ENCODE results near the gene OPCML. TPM values are rescaled to one million over a fixed set of nuclear protein-coding genes. Genes with fewer than 3 reads are reported as not detected.

Gene OPCML
- total RNA-seq, 3 donors from 2014 or later (not counting 1 experiment from before 2014, with no cell fraction given) = not detected

DNA sequence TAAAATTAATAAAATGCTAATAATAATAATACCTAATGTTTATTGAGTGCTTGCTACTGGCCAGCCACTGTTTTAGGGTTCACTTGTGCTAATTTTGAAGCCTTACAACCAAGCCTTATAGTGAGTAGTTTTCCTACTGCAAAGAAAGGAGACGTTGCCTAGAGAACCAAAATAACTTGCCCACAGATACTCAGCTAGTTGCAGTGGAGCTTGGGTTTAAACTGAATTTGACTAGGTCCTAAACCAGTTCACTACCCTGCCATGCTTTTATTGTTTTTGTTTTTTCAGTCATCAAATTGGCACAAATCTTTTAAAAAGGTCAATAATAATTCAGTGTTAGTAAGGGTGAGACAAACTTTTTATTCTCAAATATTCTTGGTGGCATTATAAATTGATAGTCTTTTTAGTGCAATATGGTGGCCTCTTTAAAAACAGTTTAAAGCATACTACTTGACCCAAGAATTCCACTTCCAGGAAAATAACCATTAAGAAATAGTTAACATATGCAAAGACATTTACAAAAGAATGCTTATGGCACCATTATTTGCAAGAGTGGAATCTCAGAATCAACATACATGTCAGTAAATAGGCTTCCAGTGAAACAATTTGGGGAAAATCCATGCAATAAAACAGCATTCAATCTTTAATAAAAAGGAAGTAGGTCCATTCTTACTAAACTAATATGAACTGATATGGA, 90.2 kb downstream of the OPCML start:
- no peaks in the 10 kb centered on the region for H3K27me3 ChIP-seq (ENCODE audit: control insufficient read depth, insufficient read depth, low read length)
- Mint-ChIP-seq H3K27me3 (ENCODE audit: low read depth in 2 of 2) (no peaks in the 10 kb centered on the region), H3K9me3 (no peaks in the 10 kb centered on the region), H3K4me1 (no peaks in the 10 kb centered on the region), H3K4me3 (no peak overlapping the region), H3K27ac (no peak overlapping the region), H3K36me3 (no peaks in the 10 kb centered on the region)
- intact Hi-C loops (cut with micrococcal nuclease) = no loop called here
- no peaks in the 10 kb centered on the region for H3K4me1 ChIP-seq (ENCODE audit: control insufficient read depth, insufficient read depth, low read length)
- no peak overlapping the region for H3K27ac ChIP-seq (ENCODE audit: low read length)
- H3K36me3 ChIP-seq (ENCODE audit: control insufficient read depth, insufficient read depth, low read length) = no peaks in the 10 kb centered on the region
- 89% methylated on average over 1 of the region's 1 CpG for WGBS (ENCODE audit: insufficient coverage)
- DNase-seq = no peak
- ATAC-seq = no peak
- TF ChIP-seq, protein P1, sequence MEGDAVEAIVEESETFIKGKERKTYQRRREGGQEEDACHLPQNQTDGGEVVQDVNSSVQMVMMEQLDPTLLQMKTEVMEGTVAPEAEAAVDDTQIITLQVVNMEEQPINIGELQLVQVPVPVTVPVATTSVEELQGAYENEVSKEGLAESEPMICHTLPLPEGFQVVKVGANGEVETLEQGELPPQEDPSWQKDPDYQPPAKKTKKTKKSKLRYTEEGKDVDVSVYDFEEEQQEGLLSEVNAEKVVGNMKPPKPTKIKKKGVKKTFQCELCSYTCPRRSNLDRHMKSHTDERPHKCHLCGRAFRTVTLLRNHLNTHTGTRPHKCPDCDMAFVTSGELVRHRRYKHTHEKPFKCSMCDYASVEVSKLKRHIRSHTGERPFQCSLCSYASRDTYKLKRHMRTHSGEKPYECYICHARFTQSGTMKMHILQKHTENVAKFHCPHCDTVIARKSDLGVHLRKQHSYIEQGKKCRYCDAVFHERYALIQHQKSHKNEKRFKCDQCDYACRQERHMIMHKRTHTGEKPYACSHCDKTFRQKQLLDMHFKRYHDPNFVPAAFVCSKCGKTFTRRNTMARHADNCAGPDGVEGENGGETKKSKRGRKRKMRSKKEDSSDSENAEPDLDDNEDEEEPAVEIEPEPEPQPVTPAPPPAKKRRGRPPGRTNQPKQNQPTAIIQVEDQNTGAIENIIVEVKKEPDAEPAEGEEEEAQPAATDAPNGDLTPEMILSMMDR (IDR thresholded peaks at IDR 0.05) = no peak
- H3K9me3 ChIP-seq (ENCODE audit: control insufficient read depth, insufficient read depth, low read length) = no peaks in the 10 kb centered on the region
- H3K4me3 ChIP-seq (ENCODE audit: low read length) = no peak overlapping the region

DNA sequence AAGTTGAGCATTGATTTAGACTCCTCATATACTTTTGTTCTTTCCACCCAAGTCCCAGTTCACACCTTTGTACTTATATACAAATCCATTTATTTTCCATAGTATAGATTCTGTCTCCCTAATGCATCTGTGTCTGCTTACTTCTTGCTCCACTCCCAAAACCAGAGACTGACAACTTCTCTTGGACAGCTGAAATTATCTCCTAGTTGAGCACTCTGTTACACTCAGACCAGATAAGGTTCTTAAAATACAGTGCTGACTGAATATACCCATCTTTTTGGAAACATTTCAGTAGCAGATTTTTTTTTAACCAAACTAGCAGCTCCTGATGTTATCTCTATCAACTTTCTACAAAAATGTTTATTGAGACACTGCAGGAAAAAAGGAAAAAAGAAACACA, 106.3 kb downstream of the OPCML start:
- Histone ChIP-seq H3K36me3 (ENCODE audit: control insufficient read depth, insufficient read depth, low read length) (no peaks in the 10 kb centered on the region), H3K27ac (ENCODE audit: low read length) (no peak overlapping the region), H3K27me3 (ENCODE audit: control insufficient read depth, insufficient read depth, low read length) (no peaks in the 10 kb centered on the region), H3K4me3 (ENCODE audit: low read length) (no peak overlapping the region), H3K4me1 (ENCODE audit: control insufficient read depth, insufficient read depth, low read length) (no peaks in the 10 kb centered on the region), H3K9me3 (ENCODE audit: control insufficient read depth, insufficient read depth, low read length) (no peaks in the 10 kb centered on the region)
- DNase-seq (no peak), ATAC-seq (no peak)
- no peaks in the 10 kb centered on the region for H3K36me3 Mint-ChIP-seq
- no peak overlapping the region for H3K27ac Mint-ChIP-seq
- no peaks in the 10 kb centered on the region for H3K9me3 Mint-ChIP-seq
- H3K27me3 Mint-ChIP-seq (ENCODE audit: low read depth in 2 of 2) = no peaks in the 10 kb centered on the region
- no peak overlapping the region for H3K4me3 Mint-ChIP-seq
- H3K4me1 Mint-ChIP-seq = no peaks in the 10 kb centered on the region
- intact Hi-C loops (cut with micrococcal nuclease) = no loop called here
- TF ChIP-seq, protein P1 (IDR thresholded peaks at IDR 0.05) = no peak

DNA sequence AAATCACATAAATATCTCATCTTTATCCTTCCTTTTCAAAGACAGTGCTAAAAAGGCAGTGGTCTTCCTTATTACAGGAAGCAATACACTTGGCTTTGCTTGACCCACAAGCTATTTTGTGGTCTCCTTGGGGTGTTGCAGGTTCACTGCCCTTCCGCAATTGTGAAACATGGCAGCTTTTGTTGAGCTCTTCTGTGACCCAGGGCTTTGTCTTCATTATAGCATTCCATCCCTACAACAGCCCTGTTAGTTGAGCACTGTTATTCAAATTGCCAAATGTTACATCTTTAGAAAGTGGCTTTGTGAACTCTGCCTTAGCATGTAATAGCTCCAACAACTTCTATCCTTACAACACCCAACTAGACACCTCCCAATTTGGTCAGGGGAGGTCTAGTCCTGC, 107.1 kb downstream of the OPCML start:
- no peaks in the 10 kb centered on the region for H3K36me3 Mint-ChIP-seq
- ATAC-seq (no peak), DNase-seq (no peak)
- TF ChIP-seq, protein P1 (IDR thresholded peaks at IDR 0.05) = no peak
- H3K4me3 Mint-ChIP-seq = no peak overlapping the region
- Histone ChIP-seq H3K27me3 (ENCODE audit: control insufficient read depth, insufficient read depth, low read length) (no peaks in the 10 kb centered on the region), H3K36me3 (ENCODE audit: control insufficient read depth, insufficient read depth, low read length) (no peaks in the 10 kb centered on the region), H3K27ac (ENCODE audit: low read length) (no peak overlapping the region), H3K4me3 (ENCODE audit: low read length) (no peak overlapping the region), H3K9me3 (ENCODE audit: control insufficient read depth, insufficient read depth, low read length) (no peaks in the 10 kb centered on the region), H3K4me1 (ENCODE audit: control insufficient read depth, insufficient read depth, low read length) (no peaks in the 10 kb centered on the region)
- 55% methylated on average over 1 of the region's 1 CpG for WGBS (ENCODE audit: insufficient coverage)
- peaks cover 0 to 2% of the 10 kb centered on the region in 2 donors for H3K9me3 Mint-ChIP-seq
- no peaks in the 10 kb centered on the region for H3K27me3 Mint-ChIP-seq (ENCODE audit: low read depth in 2 of 2)
- no peaks in the 10 kb centered on the region for H3K4me1 Mint-ChIP-seq
- H3K27ac Mint-ChIP-seq = no peak overlapping the region
- intact Hi-C loops (cut with micrococcal nuclease) = no loop called here

DNA sequence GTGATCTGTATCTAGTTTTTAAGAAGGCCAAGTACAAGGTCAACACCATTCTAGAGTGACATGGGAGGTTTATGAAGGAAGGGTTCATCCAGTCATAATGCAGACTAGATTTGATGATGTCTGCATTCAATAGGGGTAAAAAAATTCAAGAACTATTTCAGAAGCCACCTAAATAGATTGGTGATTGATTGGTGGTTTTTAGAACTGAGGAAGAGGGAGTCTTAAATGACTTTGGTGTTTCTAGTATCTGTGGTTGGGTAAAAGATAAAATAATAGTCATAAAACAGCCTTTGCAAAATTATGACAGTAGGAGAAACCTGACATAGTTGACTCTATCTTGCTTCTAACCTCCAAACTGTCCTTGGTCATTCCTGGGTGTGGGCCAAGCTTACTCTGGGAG, 114.1 kb downstream of the OPCML start:
- intact Hi-C loops (cut with micrococcal nuclease) = no loop called here
- H3K36me3 Mint-ChIP-seq = no peaks in the 10 kb centered on the region
- ATAC-seq (no peak), DNase-seq (no peak)
- H3K4me3 Mint-ChIP-seq = no peak overlapping the region
- H3K4me1 ChIP-seq (ENCODE audit: control insufficient read depth, insufficient read depth, low read length) = no peaks in the 10 kb centered on the region
- H3K27ac Mint-ChIP-seq = no peak overlapping the region
- no peaks in the 10 kb centered on the region for H3K9me3 ChIP-seq (ENCODE audit: control insufficient read depth, insufficient read depth, low read length)
- H3K4me1 Mint-ChIP-seq = no peaks in the 10 kb centered on the region
- TF ChIP-seq, protein P1 (IDR thresholded peaks at IDR 0.05) = no peak
- H3K27ac ChIP-seq (ENCODE audit: low read length) = no peak overlapping the region
- H3K36me3 ChIP-seq (ENCODE audit: control insufficient read depth, insufficient read depth, low read length) = no peaks in the 10 kb centered on the region
- peaks cover 0 to 7% of the 10 kb centered on the region in 2 donors for H3K9me3 Mint-ChIP-seq
- no peaks in the 10 kb centered on the region for H3K27me3 ChIP-seq (ENCODE audit: control insufficient read depth, insufficient read depth, low read length)
- H3K4me3 ChIP-seq (ENCODE audit: low read length) = no peak overlapping the region
- no peaks in the 10 kb centered on the region for H3K27me3 Mint-ChIP-seq (ENCODE audit: low read depth in 2 of 2)

Measured in natural killer cell (primary cell).